Activated CD4-positive, CD25-positive, alpha-beta regulatory T cell treated with anti-CD3 and anti-CD28 coated beads, Interleukin-2, amount 50 U/mL, for 16 hours (primary cell): ENCODE data around the gene BECN2.

Experiments
- DNase-seq: peaks from one replicate; pipeline ENCODE4 v3.0.0-alpha.2; 2020; ENCODE audit warnings: low read depth, low spot score

Gene BECN2

GRCh38 chr1:241957692-241958494 lies at the start of gene BECN2:
BECN2 (plus strand) TSS chr1:241957767; CDS start chr1:241957767, 0 bp downstream.
- no peak for DNase-seq

GRCh38 chr1:241916196-241916595 lies 41.4 kb upstream of the BECN2 start:
- DNase-seq, result no peak

GRCh38 chr1:241917487-241917886 lies 40.1 kb upstream of the BECN2 start:
- no peak for DNase-seq

GRCh38 chr1:241918879-241919278 lies 38.7 kb upstream of the BECN2 start:
- no peak for DNase-seq

GRCh38 chr1:241924080-241924808 lies 33.3 kb upstream of the BECN2 start:
- DNase-seq, result no peak

GRCh38 chr1:241926141-241926540 lies 31.4 kb upstream of the BECN2 start:
- no peak for DNase-seq

GRCh38 chr1:241927321-241927720 lies 30.2 kb upstream of the BECN2 start:
- no peak for DNase-seq

- DNase-seq, result no peak
Measured at GRCh38 chr1:241932845-241933244, 24.7 kb upstream of the BECN2 start.

- no peak for DNase-seq
Measured at GRCh38 chr1:241934201-241934848, 23.2 kb upstream of the BECN2 start.

GRCh38 chr1:241934866-241935265 lies 22.7 kb upstream of the BECN2 start:
- no peak for DNase-seq

GRCh38 chr1:241939798-241940197 lies 17.8 kb upstream of the BECN2 start:
- DNase-seq, result no peak

GRCh38 chr1:241942738-241943137 lies 14.8 kb upstream of the BECN2 start:
- DNase-seq, result no peak

GRCh38 chr1:241944300-241944699 lies 13.3 kb upstream of the BECN2 start:
- DNase-seq, result no peak

GRCh38 chr1:241947354-241947753 lies 10.2 kb upstream of the BECN2 start:
- DNase-seq, result no peak

- DNase-seq, result no peak
Measured at GRCh38 chr1:241950390-241950789, 7.2 kb upstream of the BECN2 start.

GRCh38 chr1:241962153-241962552 lies 4.6 kb downstream of the BECN2 start:
- no peak for DNase-seq

GRCh38 chr1:241963722-241964121 lies 6.2 kb downstream of the BECN2 start:
- DNase-seq, result no peak

GRCh38 chr1:241964550-241965282 lies 7.1 kb downstream of the BECN2 start:
- DNase-seq, result no peak

GRCh38 chr1:241968611-241969010 lies 11.0 kb downstream of the BECN2 start:
- DNase-seq, result no peak

GRCh38 chr1:241972703-241973369 lies 15.3 kb downstream of the BECN2 start:
- no peak for DNase-seq

- DNase-seq, result no peak
Measured at GRCh38 chr1:241976229-241976628, 18.7 kb downstream of the BECN2 start.
